ENCODE measurements around the gene HMOX1. TPM values are rescaled to one million over a fixed set of nuclear protein-coding genes. Genes with fewer than 3 reads are reported as not detected.

Gene HMOX1
- total and polyA plus RNA-seq, 2 of the 13 experiments (the other 11 are each of a cell fraction or from before 2014, with no cell fraction given): 53.6 to 67.4 TPM

DNA sequence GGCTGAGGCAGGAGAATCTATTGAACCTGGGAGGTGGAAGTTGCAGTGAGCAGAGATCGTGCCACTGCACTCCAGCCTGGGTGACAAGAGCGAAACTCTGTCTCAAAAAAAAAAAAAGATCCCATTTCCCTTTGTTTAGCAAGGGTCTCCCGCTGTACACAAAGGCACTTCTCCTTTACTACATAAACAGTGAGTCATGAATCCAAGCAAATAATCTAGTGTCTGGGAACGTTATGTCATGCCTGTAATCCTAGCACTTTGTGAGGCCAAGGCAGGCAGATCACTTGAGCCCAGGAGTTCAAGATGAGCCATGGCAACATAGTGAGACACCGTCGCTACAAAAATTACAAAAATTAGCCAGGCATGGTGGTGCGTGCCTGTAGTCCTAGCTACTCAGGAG, 16.7 kb upstream of the HMOX1 start (continued):
- TF ChIP-seq SMAD3 (CRISPR knock-in tag; IDR thresholded peaks at IDR 0.05) (0 out of 2 replicates have a peak, but pooled peaks have one; percentile 57), FOXP1 (IDR thresholded peaks at IDR 0.05) (peak; percentile 62; the same call in 1 of the 2 replicates), FOXP1 (CRISPR knock-in tag; IDR thresholded peaks at IDR 0.05) (peak; percentile 96), RCOR2 (CRISPR knock-in tag; IDR thresholded peaks at IDR 0.05) (peak; percentile 54; the same call in 1 of the 2 replicates), BHLHE40 (IDR thresholded peaks at IDR 0.05; ENCODE audit: low read length) (0 out of 2 replicates have a peak, but pooled peaks have one; percentile 12)

DNA sequence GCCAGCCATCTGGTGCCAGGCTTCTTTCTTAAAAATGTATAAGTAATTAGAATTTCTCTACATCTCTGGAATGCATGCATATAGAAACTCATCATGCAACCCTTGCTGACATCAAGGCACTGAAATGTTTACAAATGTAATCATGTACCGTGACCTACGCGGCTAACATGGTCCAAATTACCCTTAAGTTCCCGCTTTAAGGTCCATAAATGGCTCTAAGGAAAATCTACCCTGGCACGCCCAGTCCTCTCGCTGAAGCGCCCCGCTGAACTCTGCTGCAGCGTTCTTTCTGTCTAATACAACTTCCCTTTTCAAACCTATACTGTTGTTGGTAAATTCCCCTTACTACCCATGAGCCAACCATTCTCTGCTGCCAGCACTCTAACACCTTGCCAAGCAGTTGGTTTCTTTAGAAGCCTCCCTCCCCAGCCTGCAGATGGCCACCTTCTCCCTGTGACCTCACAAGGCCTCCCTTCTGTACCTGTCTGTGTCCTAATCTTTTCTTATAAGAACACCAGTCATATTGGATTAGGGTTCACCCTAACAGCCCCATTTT, 13.5 kb upstream of the HMOX1 start:
- Histone ChIP-seq H3K79me2 (ENCODE audit: insufficient read depth, low read length) (no peaks in the 10 kb centered on the region), H3K4me2 (ENCODE audit: low read depth, low read length) (peak overlapping the region; percentile 47), H3K27me3 (ENCODE audit: control insufficient read depth in 1 of 2, insufficient read depth in 2 of 2, low read length in 2 of 2) (no peaks in the 10 kb centered on the region), H2AFZ (ENCODE audit: low read length) (no peak overlapping the region), H3K4me1 (ENCODE audit: insufficient read depth, low read length) (peaks cover 93% of the 10 kb centered on the region), H3K9ac (ENCODE audit: insufficient read depth, low read depth, low read length) (no peak overlapping the region), H3K36me3 (replicated peaks in 1 of 2; ENCODE audit: control insufficient read depth in 1 of 2, insufficient read depth in 2 of 2, low read length in 2 of 2) (no peaks in the 10 kb centered on the region), H3K9me3 (ENCODE audit: low read length) (no peaks in the 10 kb centered on the region), H3K27ac (ENCODE audit: extremely low read length, insufficient read depth, low read length) (no peak overlapping the region), H3K4me3 (replicated peaks in 1 of 3; ENCODE audit: insufficient read depth in 1 of 3, low read depth in 2 of 3, low read length in 3 of 3) (no peak overlapping the region), H4K20me1 (ENCODE audit: insufficient read depth, low read length) (no peaks in the 10 kb centered on the region)
- in situ Hi-C loops (cut with HindIII; ENCODE audit: extremely low pct_ligation_motif_present, low pct_unique_long_range_greater_than_20kb) (no loop called here), intact Hi-C loops (cut with micrococcal nuclease; ENCODE audit: unreplicated experiment) (no loop called here)
- ATAC-seq: no peak
- CTCF ChIA-PET (ENCODE audit: low intra/inter-chr PET ratio, low total read pairs): no interaction called here
- DNase-seq (ENCODE audit: low spot score): no peak
- BruUV-seq (replicated peaks): no TSS peak
- WGBS (ENCODE audit: low lambda C conversion rate): 30% methylated on average over 9 of the region's 9 CpGs
- TF ChIP-seq ZNF703 (CRISPR knock-in tag; IDR thresholded peaks at IDR 0.05; ENCODE audit: borderline replicate concordance): no peak
- TF ChIP-seq, protein P1, sequence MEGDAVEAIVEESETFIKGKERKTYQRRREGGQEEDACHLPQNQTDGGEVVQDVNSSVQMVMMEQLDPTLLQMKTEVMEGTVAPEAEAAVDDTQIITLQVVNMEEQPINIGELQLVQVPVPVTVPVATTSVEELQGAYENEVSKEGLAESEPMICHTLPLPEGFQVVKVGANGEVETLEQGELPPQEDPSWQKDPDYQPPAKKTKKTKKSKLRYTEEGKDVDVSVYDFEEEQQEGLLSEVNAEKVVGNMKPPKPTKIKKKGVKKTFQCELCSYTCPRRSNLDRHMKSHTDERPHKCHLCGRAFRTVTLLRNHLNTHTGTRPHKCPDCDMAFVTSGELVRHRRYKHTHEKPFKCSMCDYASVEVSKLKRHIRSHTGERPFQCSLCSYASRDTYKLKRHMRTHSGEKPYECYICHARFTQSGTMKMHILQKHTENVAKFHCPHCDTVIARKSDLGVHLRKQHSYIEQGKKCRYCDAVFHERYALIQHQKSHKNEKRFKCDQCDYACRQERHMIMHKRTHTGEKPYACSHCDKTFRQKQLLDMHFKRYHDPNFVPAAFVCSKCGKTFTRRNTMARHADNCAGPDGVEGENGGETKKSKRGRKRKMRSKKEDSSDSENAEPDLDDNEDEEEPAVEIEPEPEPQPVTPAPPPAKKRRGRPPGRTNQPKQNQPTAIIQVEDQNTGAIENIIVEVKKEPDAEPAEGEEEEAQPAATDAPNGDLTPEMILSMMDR (CRISPR knock-in tag; IDR thresholded peaks at IDR 0.05): 0 out of 2 replicates have a peak, but pooled peaks have one; percentile 3
- POLR2A ChIA-PET: interaction anchor here (1.0 kb wide), 1 partner anchor 9 kb away, joined by 3 read pairs; no protein-coding TSS in a partner anchor
- no peak for FAIRE-seq
